ENCODE measurements around the gene KPNA5.
"Not testable (repeated sequence)": the region's sequence is repeated elsewhere in the genome, so short reads cannot be mapped to it uniquely, and the experiment has no call there.

The KPNA5 gene

DNA sequence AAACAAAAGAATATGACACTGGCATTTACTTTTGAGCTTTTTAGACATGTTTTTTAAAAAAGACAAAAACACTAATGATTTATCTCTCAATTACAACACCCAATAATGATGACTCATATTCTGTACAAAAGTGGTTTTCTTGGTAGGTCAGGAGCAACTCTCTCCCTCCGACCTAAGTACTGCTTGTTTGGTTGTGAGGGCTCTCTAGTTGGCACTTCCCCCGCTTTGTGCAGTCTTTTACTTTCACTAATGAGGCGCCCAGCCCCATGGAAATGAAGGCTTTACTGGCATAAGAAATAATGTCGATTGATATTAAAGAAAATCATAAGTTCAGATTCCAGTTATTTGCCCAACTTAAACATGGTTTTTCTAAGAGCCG, 1.3 kb downstream of the KPNA5 start:
- TF ChIP-seq, protein P1, sequence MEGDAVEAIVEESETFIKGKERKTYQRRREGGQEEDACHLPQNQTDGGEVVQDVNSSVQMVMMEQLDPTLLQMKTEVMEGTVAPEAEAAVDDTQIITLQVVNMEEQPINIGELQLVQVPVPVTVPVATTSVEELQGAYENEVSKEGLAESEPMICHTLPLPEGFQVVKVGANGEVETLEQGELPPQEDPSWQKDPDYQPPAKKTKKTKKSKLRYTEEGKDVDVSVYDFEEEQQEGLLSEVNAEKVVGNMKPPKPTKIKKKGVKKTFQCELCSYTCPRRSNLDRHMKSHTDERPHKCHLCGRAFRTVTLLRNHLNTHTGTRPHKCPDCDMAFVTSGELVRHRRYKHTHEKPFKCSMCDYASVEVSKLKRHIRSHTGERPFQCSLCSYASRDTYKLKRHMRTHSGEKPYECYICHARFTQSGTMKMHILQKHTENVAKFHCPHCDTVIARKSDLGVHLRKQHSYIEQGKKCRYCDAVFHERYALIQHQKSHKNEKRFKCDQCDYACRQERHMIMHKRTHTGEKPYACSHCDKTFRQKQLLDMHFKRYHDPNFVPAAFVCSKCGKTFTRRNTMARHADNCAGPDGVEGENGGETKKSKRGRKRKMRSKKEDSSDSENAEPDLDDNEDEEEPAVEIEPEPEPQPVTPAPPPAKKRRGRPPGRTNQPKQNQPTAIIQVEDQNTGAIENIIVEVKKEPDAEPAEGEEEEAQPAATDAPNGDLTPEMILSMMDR (IDR thresholded peaks at IDR 0.05; ENCODE audit: insufficient read depth, missing control alignments) = no peak
- no peak for DNase-seq (ENCODE audit: insufficient read length, low spot score)
- FAIRE-seq = no peak

DNA sequence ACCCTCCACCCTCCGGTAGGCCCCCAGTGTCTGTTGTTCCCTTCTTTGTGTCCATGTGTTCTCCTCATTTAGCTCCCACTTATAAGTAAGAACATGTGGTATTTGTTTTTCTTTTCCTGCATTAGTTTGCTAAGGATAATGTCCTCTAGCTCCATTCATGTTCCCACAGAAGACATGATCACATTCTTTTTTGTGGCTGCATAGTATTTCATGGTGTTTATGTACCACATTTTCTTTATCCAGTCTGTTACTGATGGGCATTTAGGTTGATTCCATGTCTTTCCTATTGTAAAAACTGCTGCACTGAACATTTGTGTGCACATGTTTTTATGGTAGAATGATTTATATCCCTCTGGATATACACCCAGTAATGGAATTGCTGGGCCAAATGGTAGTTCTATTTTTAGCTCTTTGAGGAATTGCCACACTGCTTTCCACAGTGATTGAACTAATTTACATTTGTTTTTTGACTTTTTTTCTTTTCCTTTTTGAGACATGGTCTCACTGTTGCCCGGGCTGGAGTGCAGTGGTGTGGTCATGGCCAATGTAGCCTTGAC, 4.5 kb downstream of the KPNA5 start:
- DNase-seq (ENCODE audit: insufficient read length, low spot score) (no peak), FAIRE-seq (no peak)
- TF ChIP-seq, protein P1 (IDR thresholded peaks at IDR 0.05; ENCODE audit: insufficient read depth, missing control alignments) = no peak

DNA sequence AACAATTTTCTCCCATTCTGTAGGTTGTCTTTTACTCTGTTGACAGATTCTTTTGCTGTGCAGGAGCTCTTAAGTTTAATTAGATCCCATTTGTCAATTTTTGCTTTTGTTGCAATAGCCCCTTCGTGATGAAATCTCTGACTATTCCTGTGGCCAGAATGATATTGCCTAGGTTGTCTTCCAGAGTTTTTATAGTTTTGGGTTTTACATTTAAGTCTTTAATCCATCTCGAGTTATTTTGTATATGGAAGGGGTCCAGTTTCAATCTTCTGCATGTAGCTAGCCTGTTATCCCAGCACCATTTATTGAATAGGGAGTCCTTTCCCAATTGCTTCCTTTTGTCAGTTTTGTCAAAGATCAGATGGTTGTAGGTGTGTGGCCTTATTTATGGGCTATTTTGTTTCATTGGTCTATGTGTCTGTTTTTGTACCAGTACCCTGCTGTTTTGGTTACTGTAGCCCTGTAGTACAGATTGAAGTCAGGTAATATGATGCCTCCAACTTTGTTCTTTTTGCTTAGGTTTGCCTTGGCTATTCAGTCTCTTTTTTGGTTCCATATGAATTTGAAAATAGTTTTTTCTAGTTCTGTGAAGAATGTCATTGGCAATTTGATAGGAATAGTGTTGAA, 5.6 kb downstream of the KPNA5 start:
- not testable (repeated sequence) for DNase-seq (ENCODE audit: insufficient read length, low spot score); FAIRE-seq

DNA sequence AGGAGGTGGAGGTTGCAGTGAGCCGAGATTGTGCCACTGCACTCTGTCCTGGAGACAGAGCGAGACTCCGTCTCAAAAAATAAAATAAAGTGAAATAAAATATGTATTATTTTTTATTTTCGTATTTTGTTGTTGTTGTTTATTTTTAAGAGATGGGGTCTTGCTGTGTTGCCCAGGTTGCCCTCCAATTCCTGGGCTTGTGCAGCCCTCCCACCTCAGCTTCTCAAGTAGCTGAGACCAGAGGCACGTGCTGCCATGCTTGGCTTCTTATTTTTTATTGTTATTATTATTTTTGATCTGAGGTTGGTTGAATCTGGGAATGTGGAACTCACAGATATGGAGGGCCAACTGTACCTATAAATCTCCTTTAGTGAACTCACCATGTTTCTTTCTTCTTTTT, 10.1 kb downstream of the KPNA5 start:
- no peak for FAIRE-seq
- DNase-seq (ENCODE audit: insufficient read length, low spot score) = no peak
- TF ChIP-seq, protein P1 (IDR thresholded peaks at IDR 0.05; ENCODE audit: insufficient read depth, missing control alignments) = no peak

DNA sequence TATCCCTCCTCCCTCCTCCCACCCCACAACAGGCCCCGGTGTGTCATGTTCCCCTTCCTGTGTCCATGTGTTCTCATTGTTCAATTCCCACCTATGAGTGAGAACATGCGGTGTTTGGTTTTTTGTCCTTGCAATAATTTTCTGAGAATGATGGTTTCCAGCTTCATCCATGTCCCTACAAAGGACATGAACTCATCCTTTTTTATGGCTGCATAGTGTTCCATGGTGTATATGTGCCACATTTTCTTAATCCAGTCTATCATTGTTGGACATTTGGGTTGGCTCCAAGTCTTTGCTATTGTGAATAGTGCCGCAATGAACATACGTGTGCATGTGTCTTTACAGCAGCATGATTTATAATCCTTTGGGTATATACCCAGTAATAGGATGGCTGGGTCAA, 11.9 kb downstream of the KPNA5 start:
- FAIRE-seq; DNase-seq (ENCODE audit: insufficient read length, low spot score): not testable (repeated sequence)

DNA sequence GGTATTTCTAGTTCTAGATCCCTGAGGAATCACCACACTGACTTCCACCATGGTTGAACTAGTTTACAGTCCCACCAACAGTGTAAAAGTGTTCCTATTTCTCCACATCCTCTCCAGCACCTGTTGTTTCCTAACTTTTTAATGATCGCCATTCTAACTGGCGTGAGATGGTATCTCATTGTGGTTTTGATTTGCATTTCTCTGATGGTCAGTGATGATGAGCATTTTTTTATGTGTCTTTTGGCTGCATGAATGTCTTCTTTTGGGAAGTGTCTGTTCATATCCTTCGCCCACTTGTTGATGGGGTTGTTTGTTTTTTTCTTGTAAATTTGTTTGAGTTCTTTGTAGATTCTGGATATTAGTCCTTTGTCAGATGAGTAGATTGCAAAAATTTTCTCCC, 12.3 kb downstream of the KPNA5 start:
- FAIRE-seq; DNase-seq (ENCODE audit: insufficient read length, low spot score): not testable (repeated sequence)

DNA sequence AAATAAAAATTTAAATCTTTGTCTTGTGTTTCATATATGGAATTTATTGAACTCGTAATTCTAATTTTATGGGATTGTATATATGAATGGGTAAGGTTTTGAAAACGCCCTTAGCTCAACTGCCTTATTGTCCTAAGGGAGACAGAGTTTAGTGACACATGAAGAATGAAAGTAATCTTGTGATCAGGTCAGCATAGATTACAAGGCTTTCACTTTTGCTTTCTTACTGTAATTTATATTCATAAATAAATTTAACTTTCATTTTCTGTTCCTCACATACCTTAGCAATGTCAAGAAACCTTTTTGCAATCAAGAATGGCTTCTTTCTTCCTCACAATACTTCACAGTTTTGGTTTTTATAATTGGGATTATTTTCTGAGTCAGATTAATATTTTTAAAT, 14.4 kb downstream of the KPNA5 start:
- no peak for FAIRE-seq

DNA sequence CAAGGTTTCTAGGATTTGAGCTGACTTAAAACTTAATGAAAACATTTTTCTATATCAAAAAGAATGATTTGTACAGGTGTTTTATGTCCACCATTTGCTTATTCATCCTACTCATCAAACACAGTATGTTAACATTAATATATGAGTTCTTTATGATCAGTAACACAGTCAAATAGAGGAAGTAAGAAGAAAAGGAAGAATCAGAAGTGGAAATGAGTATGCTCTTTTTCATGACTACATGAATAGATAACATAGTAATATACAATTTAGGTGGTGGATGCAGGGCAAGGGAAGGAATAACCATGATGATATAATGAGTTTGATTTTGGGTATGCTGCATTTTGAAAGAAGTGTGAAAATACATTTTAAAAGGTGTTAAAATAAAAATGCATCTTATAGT, 16.5 kb downstream of the KPNA5 start:
- TF ChIP-seq, protein P1 (IDR thresholded peaks at IDR 0.05; ENCODE audit: insufficient read depth, missing control alignments) = no peak
- DNase-seq (ENCODE audit: insufficient read length, low spot score) (no peak), FAIRE-seq (no peak)

More for the DNA sequence above, 14.4 kb downstream of the KPNA5 start:
- TF ChIP-seq, protein P1 (IDR thresholded peaks at IDR 0.05; ENCODE audit: insufficient read depth, missing control alignments) = no peak
- no peak for DNase-seq (ENCODE audit: insufficient read length, low spot score)

DNA sequence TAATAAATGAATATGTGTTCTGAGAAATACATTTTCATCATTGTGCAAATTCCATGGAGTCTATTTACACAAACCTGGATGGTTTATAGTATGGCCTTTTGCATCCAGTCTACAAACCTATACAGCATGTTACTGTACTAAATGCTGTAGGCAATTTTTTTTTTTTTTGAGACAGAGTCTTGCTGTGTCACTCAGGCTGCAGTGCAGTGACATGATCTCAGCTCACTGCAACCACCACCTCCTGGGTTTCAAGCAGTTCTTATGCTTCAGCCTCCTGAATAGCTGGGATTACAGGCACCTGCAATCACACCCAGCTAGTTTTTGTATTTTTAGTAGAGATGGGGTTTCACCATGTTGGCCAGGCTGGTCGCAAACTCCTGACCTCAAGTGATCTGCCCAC, 22.9 kb downstream of the KPNA5 start:
- not testable (repeated sequence) for FAIRE-seq; DNase-seq (ENCODE audit: insufficient read length, low spot score)

Measured in D721Med (cell line).